Measurements from ENCODE around the gene GRK2.

The GRK2 gene

DNA sequence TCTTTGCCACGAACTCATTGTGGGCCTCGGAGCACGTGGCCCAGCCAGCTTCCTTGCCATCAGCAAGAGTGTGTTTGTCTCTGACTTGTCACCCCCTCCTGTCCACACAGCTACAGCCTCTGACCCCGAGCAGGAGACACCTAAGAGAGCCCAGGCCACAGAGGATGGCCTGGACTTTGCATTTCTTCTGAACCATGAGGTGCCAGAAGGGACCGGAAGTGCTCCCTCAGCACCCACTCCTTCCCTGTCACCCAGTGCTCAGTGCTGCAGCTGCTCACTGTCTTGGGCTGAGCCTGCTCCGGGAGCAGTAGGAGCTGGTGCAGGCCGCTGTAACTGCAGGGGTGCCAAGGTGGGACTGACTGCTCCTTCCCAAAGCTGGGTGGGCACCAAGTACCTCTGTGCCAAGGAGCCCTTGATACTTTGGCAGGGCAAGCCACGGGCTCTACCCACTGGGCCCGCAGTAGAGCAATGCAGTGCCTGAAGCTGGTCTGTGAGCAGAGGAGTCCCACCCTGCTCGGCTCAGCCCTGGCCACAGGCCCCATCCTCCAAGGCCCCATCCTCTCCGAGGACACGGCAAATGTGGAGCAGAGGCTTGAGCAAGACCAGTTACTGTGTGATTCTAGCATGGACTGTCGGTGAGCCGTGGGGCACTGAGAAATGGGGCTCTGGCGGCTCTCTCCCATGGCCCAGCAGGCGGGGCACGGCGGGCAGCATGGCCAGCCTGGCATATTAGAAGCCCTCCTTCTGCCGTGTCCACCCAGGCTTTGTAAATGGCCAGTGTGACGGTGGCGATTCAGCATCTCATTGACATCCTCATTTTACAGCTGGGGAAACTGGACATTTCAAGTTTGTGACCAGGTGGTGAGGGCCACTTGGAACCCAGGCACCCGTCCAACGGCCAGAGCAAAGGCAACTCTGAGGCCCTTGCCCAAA is 6.3 kb downstream of the GRK2 start:
- Histone ChIP-seq H3K4me3 (ENCODE audit: low read length) (no peak overlapping the region), H3K4me1 (ENCODE audit: insufficient read depth, low read length) (peaks cover 36% of the 10 kb centered on the region), H3K36me3 (ENCODE audit: insufficient read depth, low read length) (peaks cover 17% of the 10 kb centered on the region), H3K27me3 (ENCODE audit: insufficient read depth, low read length) (no peaks in the 10 kb centered on the region), H3K27ac (ENCODE audit: low read depth, low read length) (no peak overlapping the region), H3K9me3 (ENCODE audit: insufficient read depth, low read depth, low read length) (no peaks in the 10 kb centered on the region), H3K9ac (ENCODE audit: low read depth, low read length) (no peak overlapping the region)
- WGBS, result 96% methylated on average over 23 of the region's 23 CpGs

DNA sequence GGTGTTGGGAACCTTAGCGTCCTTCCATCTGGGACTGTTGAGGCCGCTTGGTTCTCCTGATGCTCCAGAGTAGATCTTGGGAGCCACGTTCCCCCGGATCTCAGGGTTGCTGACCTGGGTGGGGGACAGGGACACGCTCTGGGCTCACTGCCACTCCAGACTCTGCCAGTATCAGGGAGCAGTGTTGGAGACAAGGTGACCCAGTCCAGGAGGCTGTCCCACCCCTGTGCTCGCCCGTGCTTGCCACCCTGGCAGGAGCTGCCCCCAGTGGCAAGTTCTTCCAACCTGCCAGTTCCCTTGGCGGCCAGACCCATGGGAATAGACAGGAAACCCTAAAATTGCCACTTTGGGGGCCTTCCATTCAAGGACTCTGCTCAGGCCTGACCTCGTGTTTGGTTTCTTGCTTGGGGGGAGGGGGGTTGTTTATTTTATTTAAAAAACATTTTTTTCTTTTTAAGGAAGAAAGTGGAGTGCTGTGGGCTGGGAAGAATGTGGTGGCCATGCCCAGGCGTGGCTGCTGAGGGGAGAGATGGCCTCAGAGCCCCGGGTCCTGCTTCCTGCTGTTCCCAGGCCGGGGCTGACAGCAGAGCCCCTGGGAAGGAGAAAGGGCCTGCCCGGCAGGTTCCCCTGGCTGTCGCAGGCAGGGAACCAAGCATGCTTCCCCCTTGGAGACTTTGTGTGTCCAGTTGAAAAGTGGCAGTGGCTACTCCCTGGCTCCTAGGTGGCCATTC is 7.2 kb downstream of the GRK2 start:
- no peaks in the 10 kb centered on the region for H3K27me3 ChIP-seq (ENCODE audit: insufficient read depth, low read length)
- H3K9ac ChIP-seq (ENCODE audit: low read depth, low read length), result no peak overlapping the region
- 88% methylated on average over 14 of the region's 14 CpGs for WGBS
- H3K4me3 ChIP-seq (ENCODE audit: low read length), result no peak overlapping the region
- no peak overlapping the region for H3K27ac ChIP-seq (ENCODE audit: low read depth, low read length)
- no peaks in the 10 kb centered on the region for H3K9me3 ChIP-seq (ENCODE audit: insufficient read depth, low read depth, low read length)
- peaks cover 10% of the 10 kb centered on the region for H3K36me3 ChIP-seq (ENCODE audit: insufficient read depth, low read length)
- H3K4me1 ChIP-seq (ENCODE audit: insufficient read depth, low read length), result peaks cover 36% of the 10 kb centered on the region

DNA sequence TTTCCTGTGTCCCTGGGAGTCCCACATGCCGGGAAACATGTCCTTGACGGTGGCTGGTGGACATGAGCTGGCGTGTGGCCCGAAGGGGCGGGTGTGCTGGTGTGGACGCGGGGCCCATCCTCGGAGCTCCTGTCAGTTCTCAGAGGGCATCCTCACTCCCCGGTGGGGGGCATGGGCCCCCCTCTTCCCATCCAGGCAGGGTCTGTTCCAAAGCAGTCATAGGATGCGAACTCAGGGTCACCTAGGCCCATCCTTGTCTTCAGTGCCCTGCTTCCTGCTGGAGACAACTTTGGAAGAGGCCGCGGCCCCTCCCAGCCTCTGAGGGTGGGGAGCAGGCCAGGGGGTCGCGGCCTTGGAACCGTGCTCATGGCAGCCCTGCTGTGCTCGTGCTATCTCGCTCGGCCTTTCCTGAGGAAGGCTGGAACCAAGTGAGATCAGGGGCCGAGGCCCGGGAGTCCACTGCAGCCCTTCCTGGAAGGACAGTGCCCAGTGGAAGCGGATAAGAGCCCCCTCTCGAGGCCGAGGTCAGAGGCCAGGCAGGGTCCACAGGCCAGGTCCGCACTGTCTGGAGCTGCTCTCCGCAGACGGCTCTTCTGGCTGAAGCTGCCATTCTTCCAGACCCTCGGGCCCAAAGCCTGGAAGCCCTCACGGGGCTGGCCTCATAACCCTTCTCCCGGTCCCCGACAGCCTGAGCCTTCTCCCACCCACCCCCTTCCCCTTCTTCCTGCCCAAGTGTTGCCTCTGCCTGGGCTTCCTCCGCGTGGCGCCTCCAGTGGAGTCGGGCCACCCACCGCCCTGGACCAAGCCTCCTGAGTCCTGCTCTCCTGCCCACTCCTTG is 8.7 kb downstream of the GRK2 start:
- Histone ChIP-seq H3K9ac (ENCODE audit: low read depth, low read length) (no peak overlapping the region), H3K9me3 (ENCODE audit: insufficient read depth, low read depth, low read length) (no peaks in the 10 kb centered on the region), H3K36me3 (ENCODE audit: insufficient read depth, low read length) (peaks cover 14% of the 10 kb centered on the region), H3K27me3 (ENCODE audit: insufficient read depth, low read length) (no peaks in the 10 kb centered on the region), H3K4me1 (ENCODE audit: insufficient read depth, low read length) (peaks cover 27% of the 10 kb centered on the region), H3K4me3 (ENCODE audit: low read length) (no peak overlapping the region), H3K27ac (ENCODE audit: low read depth, low read length) (no peak overlapping the region)
- WGBS, result 94% methylated on average over 35 of the region's 35 CpGs

DNA sequence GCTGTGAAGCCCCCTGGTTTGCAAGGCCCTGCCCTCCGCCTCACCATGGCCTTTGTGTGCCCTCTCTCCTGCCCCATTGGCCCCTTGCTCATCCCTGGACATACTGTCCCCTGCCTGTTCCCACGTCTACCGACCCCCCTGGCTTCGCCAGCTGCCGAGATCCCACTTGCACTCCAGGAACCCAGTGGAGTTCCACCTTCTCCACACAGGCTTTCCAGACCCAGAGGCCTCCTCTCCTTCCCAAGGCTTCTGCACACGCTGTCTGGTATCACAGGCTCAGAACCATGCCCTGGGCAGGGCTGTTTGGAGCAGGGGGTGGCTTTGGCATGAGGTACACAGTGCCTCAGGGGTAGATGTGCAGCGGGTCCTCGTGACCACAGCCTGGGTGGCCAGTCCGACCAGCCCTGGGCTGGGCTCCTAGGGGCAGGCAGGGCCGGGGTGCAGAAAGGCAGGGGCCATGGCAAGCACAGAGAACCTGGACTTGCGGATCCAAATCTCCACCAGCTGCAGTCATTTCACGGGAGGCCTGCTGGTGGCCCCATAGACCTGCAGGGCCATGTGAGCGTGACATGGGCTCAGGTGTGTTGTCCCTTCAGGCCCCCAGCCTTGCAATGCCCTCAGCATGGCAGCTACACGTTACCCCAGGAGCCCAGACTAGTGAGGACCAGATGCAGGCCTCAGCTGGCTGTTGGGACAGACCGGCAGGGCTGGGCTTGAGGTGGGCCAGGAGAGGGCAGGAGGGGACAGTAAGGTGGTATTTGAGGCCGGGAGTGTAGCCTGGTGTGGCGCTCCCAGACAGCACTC is 9.5 kb downstream of the GRK2 start:
- Histone ChIP-seq H3K9me3 (ENCODE audit: insufficient read depth, low read depth, low read length) (no peaks in the 10 kb centered on the region), H3K9ac (ENCODE audit: low read depth, low read length) (no peak overlapping the region), H3K36me3 (ENCODE audit: insufficient read depth, low read length) (peaks cover 22% of the 10 kb centered on the region), H3K27me3 (ENCODE audit: insufficient read depth, low read length) (no peaks in the 10 kb centered on the region), H3K4me1 (ENCODE audit: insufficient read depth, low read length) (peaks cover 20% of the 10 kb centered on the region), H3K27ac (ENCODE audit: low read depth, low read length) (0 out of 2 replicates have a peak overlapping the region, but pooled peaks have one; percentile 46), H3K4me3 (ENCODE audit: low read length) (no peak overlapping the region)
- WGBS, result 94% methylated on average over 17 of the region's 17 CpGs

DNA sequence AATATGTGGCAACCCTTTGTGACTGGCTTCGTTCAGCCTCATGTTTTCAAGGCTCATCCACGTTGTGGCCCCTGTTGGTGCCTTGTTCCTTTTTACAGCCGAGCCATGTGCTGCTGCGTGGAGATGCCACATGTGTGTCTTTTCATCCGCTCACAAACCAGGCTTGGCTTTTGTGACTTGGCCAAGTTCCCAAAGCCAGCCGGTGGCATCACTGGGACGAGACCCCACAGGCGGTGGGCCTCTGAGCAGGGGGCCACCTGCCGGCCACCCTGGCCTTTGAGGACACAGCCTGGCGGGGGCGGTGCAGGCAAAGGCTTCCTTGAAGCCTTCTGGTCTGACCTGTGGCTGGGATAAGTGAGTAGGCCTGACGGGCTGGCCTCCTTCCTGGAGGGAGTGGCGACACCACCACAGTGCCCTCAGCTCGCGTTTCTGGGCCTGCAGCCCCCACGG is 10.5 kb downstream of the GRK2 start:
- Histone ChIP-seq H3K4me3 (ENCODE audit: low read length) (no peak overlapping the region), H3K9ac (ENCODE audit: low read depth, low read length) (peak overlapping the region; percentile 46), H3K27me3 (ENCODE audit: insufficient read depth, low read length) (no peaks in the 10 kb centered on the region), H3K27ac (ENCODE audit: low read depth, low read length) (peak overlapping the region; percentile 91), H3K9me3 (ENCODE audit: insufficient read depth, low read depth, low read length) (no peaks in the 10 kb centered on the region), H3K36me3 (ENCODE audit: insufficient read depth, low read length) (peaks cover 32% of the 10 kb centered on the region), H3K4me1 (ENCODE audit: insufficient read depth, low read length) (peaks cover 12% of the 10 kb centered on the region)
- WGBS, result 66% methylated on average over 16 of the region's 16 CpGs

DNA sequence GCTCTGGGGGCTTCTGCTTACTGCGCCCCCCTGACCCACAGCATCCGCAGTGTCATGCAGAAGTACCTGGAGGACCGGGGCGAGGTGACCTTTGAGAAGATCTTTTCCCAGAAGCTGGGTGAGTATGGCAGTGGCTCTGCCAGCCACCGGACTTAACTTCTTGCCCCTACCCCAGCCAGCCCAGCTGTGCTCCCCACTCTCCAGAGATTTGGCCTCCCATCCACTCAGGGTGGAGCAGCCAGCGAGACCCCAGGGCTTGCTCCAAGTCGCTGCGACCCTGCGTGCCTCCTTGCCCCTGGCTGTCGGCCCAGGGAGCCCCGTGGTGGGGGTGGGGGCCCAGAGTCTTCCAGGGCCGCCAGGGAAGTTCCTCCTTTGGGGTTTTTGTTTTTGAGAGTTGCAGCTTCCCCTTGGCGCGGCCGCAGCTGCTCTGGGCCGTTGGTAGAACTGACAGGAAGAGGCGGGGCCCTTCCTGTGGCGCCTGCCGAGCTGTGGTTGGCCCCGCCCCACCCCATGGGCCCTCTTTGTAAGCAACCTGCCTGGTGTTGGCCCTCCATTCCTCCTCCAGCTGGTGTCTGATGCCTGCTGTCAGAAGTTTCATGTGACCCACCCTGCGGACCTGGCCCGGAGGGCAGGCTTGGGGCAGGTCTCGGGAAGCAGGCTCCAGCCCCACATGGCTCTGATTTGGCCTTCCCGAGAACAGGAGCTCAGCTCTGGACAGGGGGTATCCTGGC is 11.1 kb downstream of the GRK2 start:
- Histone ChIP-seq H3K27ac (ENCODE audit: low read depth, low read length) (peak overlapping the region; percentile 91), H3K9ac (ENCODE audit: low read depth, low read length) (peak overlapping the region; percentile 46), H3K4me1 (ENCODE audit: insufficient read depth, low read length) (peaks cover 12% of the 10 kb centered on the region), H3K4me3 (ENCODE audit: low read length) (no peak overlapping the region), H3K9me3 (ENCODE audit: insufficient read depth, low read depth, low read length) (no peaks in the 10 kb centered on the region), H3K36me3 (ENCODE audit: insufficient read depth, low read length) (peaks cover 36% of the 10 kb centered on the region), H3K27me3 (ENCODE audit: insufficient read depth, low read length) (no peaks in the 10 kb centered on the region)
- WGBS, result 44% methylated on average over 24 of the region's 24 CpGs

DNA sequence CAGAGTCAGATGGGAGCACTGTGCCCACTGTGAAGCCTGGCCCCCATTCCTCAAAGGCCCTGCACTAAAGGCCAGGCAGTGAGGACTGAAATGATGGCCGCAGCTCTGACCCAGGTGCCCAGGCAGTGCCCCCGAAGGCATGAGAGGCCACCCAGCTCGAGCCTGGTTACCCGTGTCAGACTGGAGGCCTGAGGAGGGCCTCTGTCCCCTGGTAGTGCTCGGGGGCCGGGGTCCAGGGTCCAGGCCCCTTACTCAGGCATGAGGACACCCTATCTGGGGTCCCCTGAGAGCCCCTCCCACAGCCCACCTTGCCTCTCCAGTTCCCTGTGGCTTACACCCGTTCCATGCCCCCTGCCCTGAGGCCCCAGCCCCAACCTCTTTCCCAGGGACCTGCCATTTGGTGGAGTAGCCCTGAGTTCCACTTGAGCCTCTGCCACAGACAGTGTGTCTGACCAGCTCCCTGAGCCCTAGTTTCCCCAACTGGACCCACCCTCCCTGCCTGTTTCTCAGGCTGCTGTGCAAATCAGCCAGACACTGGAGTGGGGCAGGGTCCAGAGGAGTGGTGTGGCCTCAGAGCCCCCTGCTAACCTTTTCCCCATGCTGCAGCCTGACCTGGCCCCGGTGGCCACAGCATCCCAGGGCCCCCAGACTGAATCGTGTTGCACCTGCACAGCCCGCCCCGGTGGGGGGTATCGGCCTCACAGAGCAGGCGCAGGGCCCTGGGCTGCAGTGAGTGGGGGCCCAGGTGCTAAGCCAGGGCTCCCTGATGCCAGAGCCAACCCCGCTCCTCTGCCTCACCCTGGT is 12.1 kb downstream of the GRK2 start:
- Histone ChIP-seq H3K9me3 (ENCODE audit: insufficient read depth, low read depth, low read length) (no peaks in the 10 kb centered on the region), H3K4me1 (ENCODE audit: insufficient read depth, low read length) (peaks cover 12% of the 10 kb centered on the region), H3K27ac (ENCODE audit: low read depth, low read length) (0 out of 2 replicates have a peak overlapping the region, but pooled peaks have one; percentile 91), H3K9ac (ENCODE audit: low read depth, low read length) (no peak overlapping the region), H3K4me3 (ENCODE audit: low read length) (no peak overlapping the region), H3K36me3 (ENCODE audit: insufficient read depth, low read length) (peaks cover 46% of the 10 kb centered on the region), H3K27me3 (ENCODE audit: insufficient read depth, low read length) (no peaks in the 10 kb centered on the region)
- 93% methylated on average over 14 of the region's 14 CpGs for WGBS

DNA sequence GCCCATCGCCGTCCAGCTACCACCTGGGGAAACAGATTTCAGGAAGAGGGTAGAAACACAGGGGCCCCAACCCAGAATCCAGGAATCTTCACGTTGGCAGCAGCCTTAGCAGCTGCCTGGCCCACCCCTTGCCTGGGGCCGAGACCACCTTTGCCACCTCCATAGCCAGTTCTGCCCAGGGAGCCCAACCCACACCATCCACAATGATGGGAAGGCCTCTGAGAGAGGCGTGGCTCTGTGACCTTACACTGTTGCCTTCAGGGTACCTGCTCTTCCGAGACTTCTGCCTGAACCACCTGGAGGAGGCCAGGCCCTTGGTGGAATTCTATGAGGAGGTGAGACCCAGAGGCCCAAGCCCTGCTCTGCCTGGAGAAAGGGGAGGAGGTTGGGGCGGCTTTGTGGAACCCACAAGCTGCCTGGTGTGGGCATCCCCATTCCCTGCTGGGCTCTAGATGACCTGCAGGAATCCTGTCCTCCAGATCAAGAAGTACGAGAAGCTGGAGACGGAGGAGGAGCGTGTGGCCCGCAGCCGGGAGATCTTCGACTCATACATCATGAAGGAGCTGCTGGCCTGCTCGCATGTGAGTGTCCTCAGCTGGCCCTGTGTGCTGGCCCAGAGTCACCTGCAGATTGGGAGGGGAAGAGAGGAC is 12.8 kb downstream of the GRK2 start:
- 96% methylated on average over 14 of the region's 14 CpGs for WGBS
- Histone ChIP-seq H3K9ac (ENCODE audit: low read depth, low read length) (no peak overlapping the region), H3K4me1 (ENCODE audit: insufficient read depth, low read length) (peaks cover 12% of the 10 kb centered on the region), H3K36me3 (ENCODE audit: insufficient read depth, low read length) (peaks cover 52% of the 10 kb centered on the region), H3K4me3 (ENCODE audit: low read length) (no peak overlapping the region), H3K27ac (ENCODE audit: low read depth, low read length) (no peak overlapping the region), H3K9me3 (ENCODE audit: insufficient read depth, low read depth, low read length) (no peaks in the 10 kb centered on the region), H3K27me3 (ENCODE audit: insufficient read depth, low read length) (no peaks in the 10 kb centered on the region)

All from HUES64 (cell line).